Tibial artery (tissue), 4 donors: ENCODE measurements around the gene FBP2.

ENCODE experiments used
- DNase-seq, 2 donors: peaks; one replicate each; pipeline ENCODE4 v3.0.0-alpha.2; 2019
- H3K27ac ChIP-seq, 2 donors: fragments of 200-600 bp; sonication (generic) in 1 of 2; 1 replicate in 1 of 2; 2 replicates in 1 of 2; pipeline ENCODE4 v1.5.1; 2018 to 2019; ENCODE audit warnings: mild to moderate bottlenecking in 1 of 2
- H3K27me3 ChIP-seq, 2 donors: fragments of 200-600 bp; sonication (generic) in 1 of 2; one replicate each; pipeline versions ENCODE4 v1.5.1 to v1.6.0; 2016 to 2019
- H3K36me3 ChIP-seq, 3 donors: fragments of 200-600 bp; sonication (generic) in 2 of 3; one replicate each; pipeline ENCODE4 v1.5.1; 2016 to 2019; ENCODE audit warnings: mild to moderate bottlenecking in 2 of 3
- H3K4me1 ChIP-seq, 4 donors: fragments of 200-600 bp; sonication (generic) in 2 of 4; 1 replicate in 3 of 4; 2 replicates in 1 of 4; pipeline ENCODE4 v1.5.1; 2016 to 2019
- H3K4me3 ChIP-seq, 2 donors: fragments of 200-600 bp; sonication (generic) in 1 of 2; 1 replicate in 1 of 2; 2 replicates in 1 of 2; pipeline ENCODE4 v1.5.1; 2018 to 2019; ENCODE audit warnings: mild to moderate bottlenecking in 2 of 2
- H3K9me3 ChIP-seq, 3 donors: fragments of 200-600 bp; sonication (generic) in 1 of 3; one replicate each; pipeline ENCODE4 v1.5.1; 2016 to 2019
- CTCF ChIP-seq, 2 experiments: fragments of 200-600 bp in 1 of 2; fragments of 450-650 bp in 1 of 2; IDR thresholded peaks; one replicate each; pipeline ENCODE4 v1.5.1; 2017 to 2019; ENCODE audit warnings: antibody characterized with exemption in 2 of 2, mild to moderate bottlenecking in 1 of 2, moderate library complexity in 1 of 2
- intact Hi-C: fragments of 100-400 bp; cut with DNase I; formaldehyde crosslinking; loops from one replicate; pipeline ENCODE4 v1.15.0; 2023; ENCODE audit warnings: low total_unique reads

The FBP2 gene

GRCh38 chr9:94560237-94560636 lies 33.4 kb downstream of the FBP2 start:
- H3K27me3 ChIP-seq = no peaks in the 10 kb centered on the region
- no peak for DNase-seq
- no peaks in the 10 kb centered on the region for H3K9me3 ChIP-seq
- no peaks in the 10 kb centered on the region for H3K36me3 ChIP-seq
- no peak for TF ChIP-seq CTCF (IDR thresholded peaks at IDR 0.05)
- no peaks in the 10 kb centered on the region for H3K4me1 ChIP-seq
- intact Hi-C loops = no loop called here
- no peak overlapping the region for H3K4me3 ChIP-seq
- no peak overlapping the region for H3K27ac ChIP-seq

- no peak overlapping the region for H3K4me3 ChIP-seq
- TF ChIP-seq CTCF (IDR thresholded peaks at IDR 0.05) = no peak
- no peak overlapping the region for H3K27ac ChIP-seq
- no peaks in the 10 kb centered on the region for H3K36me3 ChIP-seq
- DNase-seq = no peak
- intact Hi-C loops = no loop called here
- peaks cover 0 to 6% of the 10 kb centered on the region in 2 donors for H3K27me3 ChIP-seq
- H3K9me3 ChIP-seq = no peaks in the 10 kb centered on the region
- no peaks in the 10 kb centered on the region for H3K4me1 ChIP-seq
These were observed 36.2 kb downstream of the FBP2 start for GRCh38 chr9:94557376-94557775.

- H3K27ac ChIP-seq = no peak within 1 kb of the TSS
- H3K9me3 ChIP-seq = no peaks in the 10 kb centered on the region
- intact Hi-C loops = no loop called here
- DNase-seq = no peak
- no peak for TF ChIP-seq CTCF (IDR thresholded peaks at IDR 0.05)
- H3K36me3 ChIP-seq = no peaks in the 10 kb centered on the region
- H3K4me3 ChIP-seq = no peak within 1 kb of the TSS
- H3K27me3 ChIP-seq = peaks cover 0 to 6% of the 10 kb centered on the region in 2 donors
- H3K4me1 ChIP-seq = no peaks in the 10 kb centered on the region
These were observed 38.9 kb downstream of the FBP2 start, which contains the start of gene PCAT7 for GRCh38 chr9:94554439-94555331. Gene PCAT7, plus strand, starts transcription at chr9:94555083.

- no peak for DNase-seq
- intact Hi-C loops = no loop called here
- peaks cover 0 to 6% of the 10 kb centered on the region in 2 donors for H3K27me3 ChIP-seq
- H3K27ac ChIP-seq = no peak overlapping the region
- no peak overlapping the region for H3K4me3 ChIP-seq
- H3K36me3 ChIP-seq = no peaks in the 10 kb centered on the region
- TF ChIP-seq CTCF (IDR thresholded peaks at IDR 0.05) = no peak
- no peaks in the 10 kb centered on the region for H3K9me3 ChIP-seq
- no peaks in the 10 kb centered on the region for H3K4me1 ChIP-seq
These were observed 39.6 kb downstream of the FBP2 start for GRCh38 chr9:94554078-94554438.

- H3K27me3 ChIP-seq = peaks cover 0 to 6% of the 10 kb centered on the region in 2 donors
- H3K9me3 ChIP-seq = no peaks in the 10 kb centered on the region
- intact Hi-C loops = no loop called here
- H3K4me3 ChIP-seq = no peak overlapping the region
- H3K4me1 ChIP-seq = no peaks in the 10 kb centered on the region
- TF ChIP-seq CTCF (IDR thresholded peaks at IDR 0.05) = no peak
- DNase-seq = no peak
- H3K27ac ChIP-seq = no peak overlapping the region
- no peaks in the 10 kb centered on the region for H3K36me3 ChIP-seq
These were observed 40.3 kb downstream of the FBP2 start for GRCh38 chr9:94553029-94553938.
